ENCODE results near the gene ZNF493.

ZNF493 gene

GRCh38 chr19:21463449-21464105 is 66.6 kb downstream of the ZNF493 start:
- DNase-seq = peak; percentile 93

- no peak for DNase-seq
These were observed 69.7 kb downstream of the ZNF493 start for GRCh38 chr19:21466627-21467026.

- DNase-seq = peak; percentile 36
These were observed 71.9 kb downstream of the ZNF493 start for GRCh38 chr19:21468791-21469190.

- DNase-seq = no peak
These were observed 75.6 kb downstream of the ZNF493 start for GRCh38 chr19:21472507-21472906.

GRCh38 chr19:21474671-21475181 is 77.8 kb downstream of the ZNF493 start:
- peak; percentile 94 for DNase-seq

Measured in hematopoietic multipotent progenitor cell treated with erythropoietin and hydrocortisone succinate and interleukin-3 and kit ligand, for 4 days (in vitro differentiated cells).